Loucy (cell line): ENCODE data around the gene CHN2.

Experiments
- CTCF ChIP-seq: fragments of 200-600 bp; sonication (generic); conservative IDR thresholded peaks from 2 replicates; pipeline ENCODE4 v1.5.1; 2014; ENCODE audit warnings: mild to moderate bottlenecking, antibody characterized with exemption, low read length
- EZH2phosphoT487 ChIP-seq: fragments of 200-600 bp; IDR thresholded peaks from 2 replicates; pipeline ENCODE4 v1.6.1; 2018; ENCODE audit warnings: antibody characterized with exemption, mild to moderate bottlenecking, moderate library complexity, borderline replicate concordance

- TF ChIP-seq CTCF: no peak
- TF ChIP-seq EZH2phosphoT487: no peak
Observed at GRCh38 chr7:29416276-29416937, 221.8 kb downstream of the CHN2 start.
